CD1c-positive myeloid dendritic cell (primary cell): Measurements from ENCODE around the gene ZNF839.
A peak's percentile ranks its signal among the peaks of the same experiment; 100 is the strongest.
"Not testable (repeated sequence)": the region's sequence is repeated elsewhere in the genome, so short reads cannot be mapped to it uniquely, and the experiment has no call there.

Experiments used
- DNase-seq: peaks from one replicate; pipeline ENCODE4 v3.0.0-alpha.2; 2016; ENCODE audit errors: extremely low spot score

The ZNF839 gene

DNA sequence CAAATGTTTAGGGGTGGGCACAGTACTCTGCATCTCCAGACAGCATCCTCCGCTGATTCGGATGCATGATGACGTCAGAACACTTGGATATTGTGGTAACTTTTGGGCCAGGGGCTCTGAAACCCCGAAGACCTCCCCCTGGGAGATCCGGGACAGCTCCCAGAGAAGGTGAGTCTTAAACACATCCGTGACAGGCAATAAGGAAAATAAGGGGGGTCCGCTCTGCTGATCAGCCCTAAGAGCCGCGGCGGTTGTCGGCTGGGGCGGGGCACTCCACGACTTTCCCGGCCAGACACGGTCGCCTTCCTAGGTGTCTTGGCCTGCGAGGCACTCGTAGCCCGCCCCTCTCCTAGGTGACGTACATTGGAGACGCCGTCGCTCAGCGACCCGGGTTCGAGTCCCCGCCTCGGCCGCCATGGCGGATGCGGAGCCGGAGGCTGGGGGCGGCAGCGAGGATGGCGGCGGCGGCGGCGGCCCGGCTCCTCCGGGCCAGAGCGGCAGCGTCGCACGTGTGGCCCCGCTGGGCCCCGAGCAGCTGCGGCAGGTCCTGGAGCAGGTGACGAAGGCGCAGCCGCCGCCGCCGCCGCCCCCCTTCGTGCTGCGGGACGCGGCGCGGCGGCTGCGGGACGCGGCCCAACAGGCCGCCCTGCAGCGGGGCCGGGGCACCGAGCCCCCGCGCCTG lies at the start of gene ZNF839:
Gene ZNF839 (plus strand): TSS at position 396 of the 682 bp plus-strand sequence. CDS start 20 bp downstream, at position 416.
- peak; percentile 95 for DNase-seq

DNA sequence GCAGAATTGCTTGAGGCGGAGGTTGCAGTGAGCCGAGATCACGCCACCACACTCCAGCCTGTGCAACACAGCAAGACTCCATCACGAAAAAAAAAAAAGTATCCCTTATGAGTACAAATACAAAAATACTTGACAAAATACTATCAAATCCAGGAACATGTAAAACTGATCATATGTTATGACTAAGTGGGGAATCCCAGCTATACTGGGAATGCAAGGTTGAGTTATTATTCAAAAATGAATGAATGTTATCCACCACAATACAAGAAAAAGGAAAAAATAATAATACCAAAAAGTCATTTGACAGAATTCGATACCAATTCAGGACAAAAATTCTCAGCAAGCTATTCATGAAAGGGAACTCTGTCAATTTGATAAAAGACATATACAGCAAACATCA lies 47.2 kb upstream of the ZNF839 start:
- no peak for DNase-seq

DNA sequence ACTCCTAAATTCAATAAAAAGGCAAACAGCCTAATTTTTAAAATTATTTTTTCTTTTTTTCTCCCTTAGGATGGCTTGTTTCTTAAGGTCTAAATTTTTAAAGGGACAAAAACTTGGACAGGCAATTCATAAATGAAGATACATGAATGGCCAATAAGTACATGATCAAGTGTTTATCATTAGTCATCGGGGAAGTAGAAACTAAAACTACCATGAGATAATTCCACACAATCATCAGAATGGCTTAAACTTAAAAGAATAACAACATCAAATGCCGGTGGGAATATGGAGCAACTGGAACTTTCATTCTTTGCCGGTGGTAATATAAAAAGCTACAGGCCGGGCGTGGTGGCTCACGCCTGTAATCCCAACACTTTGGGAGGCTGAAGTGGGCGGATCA lies 43.7 kb upstream of the ZNF839 start:
- DNase-seq: no peak

DNA sequence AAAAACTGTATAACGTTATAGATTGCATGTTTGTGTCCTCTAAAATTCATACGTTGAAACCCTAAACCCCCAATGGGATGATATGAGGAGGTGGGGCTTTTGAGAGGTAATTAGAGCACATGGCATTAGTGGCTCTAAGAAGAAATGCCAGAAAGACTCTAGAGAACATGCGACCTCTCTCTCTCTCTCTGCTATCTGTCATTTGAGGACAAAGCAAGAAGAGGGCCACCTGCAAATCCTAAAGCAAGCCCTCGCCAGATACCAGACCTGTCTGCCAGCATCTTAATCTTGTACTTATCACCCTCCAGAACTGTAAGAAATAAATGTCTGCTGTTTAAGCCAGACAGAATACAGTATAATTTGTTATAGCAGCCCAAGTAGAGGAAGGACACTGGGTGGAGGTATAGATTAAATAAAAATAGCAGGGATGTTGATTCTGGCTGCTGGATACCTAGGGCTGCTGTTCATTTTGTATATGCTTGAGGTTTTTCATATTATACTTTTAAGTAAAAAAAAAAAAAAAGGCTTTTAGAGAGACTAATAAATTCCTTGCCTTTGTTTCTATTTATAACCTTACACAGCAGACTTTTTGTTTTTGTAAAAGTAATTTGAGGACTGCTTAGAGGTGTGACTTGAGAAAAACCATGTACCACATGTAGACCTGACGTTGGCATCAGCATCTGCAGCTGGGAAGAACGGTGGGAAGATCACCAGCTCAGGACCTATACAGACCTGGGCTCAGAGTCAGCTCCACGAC lies 41.5 kb upstream of the ZNF839 start:
- no peak for DNase-seq

DNA sequence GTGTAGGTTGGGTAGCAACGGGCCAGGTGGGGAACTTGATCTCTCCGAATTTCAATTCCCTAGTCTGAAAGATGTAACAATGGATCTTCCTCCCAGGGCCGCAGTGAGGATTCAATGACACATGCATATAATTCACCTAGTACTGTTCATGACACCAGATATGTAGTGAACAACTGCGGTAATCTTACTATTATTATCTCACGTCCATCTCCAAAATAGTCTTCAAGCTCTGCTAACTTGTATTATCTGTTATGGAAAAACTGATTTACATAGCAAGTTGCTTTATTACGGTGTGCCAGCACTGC lies 41.0 kb upstream of the ZNF839 start:
- DNase-seq: no peak

DNA sequence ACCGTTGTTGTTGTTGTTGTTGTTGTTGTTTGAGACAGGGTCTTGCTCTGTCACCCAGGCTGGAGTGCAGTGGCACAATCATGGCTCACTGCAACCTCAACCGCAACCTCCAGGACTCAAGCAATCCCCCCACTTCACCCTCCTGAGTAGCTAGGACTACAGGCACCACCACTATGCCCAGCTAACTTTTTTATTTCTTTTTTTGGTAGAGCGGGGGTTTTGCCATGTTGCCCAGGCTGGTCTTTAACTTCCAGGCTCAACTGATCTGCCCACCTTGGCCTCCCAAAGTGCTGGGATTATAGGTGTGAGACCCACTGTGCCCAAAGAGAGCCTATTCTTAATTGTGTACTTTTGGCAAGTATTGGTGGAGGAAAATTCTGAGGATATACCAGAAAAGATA lies 40.3 kb upstream of the ZNF839 start:
- no peak for DNase-seq

DNA sequence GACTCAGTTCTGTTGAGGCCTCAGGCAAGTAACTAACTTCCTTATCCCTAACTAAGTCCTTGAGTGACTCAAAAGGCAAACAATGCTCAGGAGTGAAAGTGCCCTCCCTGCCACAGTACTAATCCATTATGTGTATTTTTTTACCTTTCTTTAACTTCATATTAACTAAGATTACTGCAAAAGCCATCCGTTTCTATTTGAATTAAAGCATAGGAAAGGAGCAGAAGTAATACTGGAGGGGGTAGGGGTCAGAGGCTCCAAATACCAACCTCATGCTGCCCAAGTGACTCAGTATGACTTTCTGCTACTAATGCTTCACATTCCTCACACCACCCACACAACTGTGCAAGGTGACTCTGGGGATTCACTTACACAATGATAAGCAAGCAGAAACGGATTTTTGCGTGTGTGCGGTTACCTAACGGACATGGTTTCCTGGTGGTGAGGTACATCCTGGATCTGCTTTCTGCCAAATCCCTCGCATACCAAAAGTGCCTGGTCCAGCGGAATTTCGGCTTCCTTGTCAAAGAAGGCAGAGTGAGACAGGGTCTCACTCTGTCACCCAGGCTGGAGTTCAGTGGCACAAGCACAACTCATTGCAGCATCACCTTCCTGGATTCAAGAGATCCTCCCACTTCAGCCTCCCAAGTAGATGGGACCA lies 39.7 kb upstream of the ZNF839 start:
- DNase-seq: no peak

DNA sequence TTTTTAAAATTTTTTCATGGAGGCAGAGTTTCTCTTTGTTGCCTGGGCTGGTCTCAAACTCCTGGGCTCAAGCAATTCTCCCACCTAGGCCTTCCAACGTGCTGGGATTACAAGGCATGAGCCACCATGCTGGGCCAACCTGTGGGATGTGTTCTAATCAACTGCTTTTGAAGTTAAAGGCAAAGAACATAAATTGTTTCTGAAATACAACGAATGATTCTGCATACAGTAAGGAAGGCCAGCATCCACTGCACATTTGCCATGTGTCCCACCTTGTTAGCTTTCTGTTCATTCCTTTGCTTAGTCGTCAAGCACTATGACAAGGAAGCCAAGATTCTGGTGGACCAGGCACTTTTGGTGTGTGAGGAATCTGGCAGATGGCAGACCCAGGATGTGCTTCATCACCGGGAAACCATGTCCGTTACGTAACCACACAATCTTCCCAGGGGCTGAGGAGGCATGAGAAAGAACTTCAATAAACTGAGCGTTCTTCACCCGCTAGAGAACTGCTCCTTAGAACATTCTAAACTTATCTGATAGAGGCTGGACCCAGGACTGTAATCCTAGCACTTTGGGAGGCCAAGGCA lies 39.1 kb upstream of the ZNF839 start:
- no peak for DNase-seq

DNA sequence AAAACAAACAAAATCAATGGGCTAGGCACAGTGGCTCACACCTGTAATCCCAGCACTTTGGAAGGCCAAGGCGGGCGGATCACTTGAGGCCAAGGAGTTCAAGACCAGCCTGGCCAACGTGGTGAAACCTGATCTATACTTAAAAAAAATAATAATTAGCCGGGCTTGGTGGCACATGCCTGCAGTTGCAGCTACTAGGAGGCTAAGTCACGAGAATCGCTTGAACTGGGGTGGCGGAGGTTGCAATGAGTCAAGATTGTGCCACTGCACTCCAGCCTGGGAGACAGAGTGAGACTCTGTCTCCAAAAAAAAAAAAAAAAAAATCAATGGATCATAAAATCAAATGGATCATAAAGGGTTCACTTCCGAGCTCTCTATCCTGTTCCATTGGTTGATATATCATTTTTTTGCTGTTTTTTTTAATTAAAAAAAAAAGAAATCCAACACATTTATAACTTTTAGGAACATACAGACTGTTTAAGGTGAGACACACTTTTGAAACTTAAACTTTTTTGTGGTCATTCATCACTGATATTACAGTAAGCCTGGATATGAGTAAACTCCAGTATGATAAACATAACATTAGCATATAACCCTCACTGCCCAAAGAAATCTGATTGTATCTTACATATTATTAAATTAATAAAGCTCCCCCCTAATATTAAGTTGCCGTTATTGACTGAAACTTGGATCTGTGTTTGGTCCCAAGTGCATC lies 36.6 kb upstream of the ZNF839 start:
- no peak for DNase-seq

DNA sequence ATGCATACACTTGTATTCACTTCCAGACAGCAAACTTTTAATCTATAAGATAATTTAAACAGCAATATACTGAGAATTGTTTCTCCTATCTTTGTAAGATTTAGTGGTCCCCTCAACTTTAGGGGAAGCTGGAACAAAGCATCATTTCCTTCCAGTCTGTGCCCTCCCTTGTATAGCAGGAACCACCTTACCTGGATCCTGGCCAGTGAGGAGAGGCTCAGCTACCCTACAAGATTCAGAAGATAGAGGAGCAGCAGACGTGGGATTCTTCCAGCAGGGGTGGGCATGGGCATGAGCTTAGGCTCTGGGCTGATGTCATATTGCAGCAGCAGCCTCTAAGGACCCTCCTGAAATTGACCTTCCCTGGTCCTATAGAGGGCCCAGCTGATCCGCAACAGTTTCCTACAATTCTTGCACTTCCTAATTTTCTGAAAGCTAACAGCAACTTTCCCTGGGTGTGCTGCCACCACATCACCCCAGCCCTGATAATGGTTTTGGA lies 35.9 kb upstream of the ZNF839 start:
- DNase-seq: no peak

DNA sequence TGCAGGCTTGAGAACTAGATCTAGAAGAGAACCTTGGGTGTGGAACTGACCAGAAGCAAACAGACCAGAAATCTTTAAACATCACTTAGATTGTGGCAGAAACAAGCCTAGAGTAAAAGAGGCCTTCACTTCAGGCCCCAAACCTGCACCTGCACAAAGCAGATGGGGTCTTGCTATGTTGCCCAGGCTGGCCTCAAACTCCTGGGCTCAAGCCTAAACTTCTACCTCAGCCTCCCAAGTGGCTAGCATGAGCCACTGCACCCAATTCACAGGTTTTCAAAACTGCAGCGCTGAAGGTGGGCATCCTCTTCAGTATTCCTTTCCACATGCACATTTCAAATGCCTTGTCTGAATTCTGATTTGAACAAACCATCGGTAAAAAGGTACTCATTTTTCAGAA lies 34.4 kb upstream of the ZNF839 start:
- DNase-seq: no peak

DNA sequence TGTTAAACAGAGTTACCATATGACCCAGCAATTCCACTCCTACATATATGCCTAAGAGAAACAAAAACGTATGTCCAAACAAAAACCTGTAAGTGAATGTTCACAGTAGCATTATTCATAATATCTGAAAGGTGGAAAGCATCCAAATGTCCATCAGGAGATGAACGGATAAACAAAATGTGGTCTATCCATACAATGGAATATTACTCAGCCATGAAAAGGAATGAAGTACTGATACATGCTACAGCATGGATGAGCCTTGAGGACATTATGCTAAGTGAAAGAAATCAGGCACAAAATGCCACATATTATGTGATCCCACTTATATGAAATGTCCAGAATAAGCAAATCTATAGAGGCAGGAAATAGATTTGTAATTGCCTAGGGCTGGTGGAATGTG lies 31.4 kb upstream of the ZNF839 start:
- no peak for DNase-seq

DNA sequence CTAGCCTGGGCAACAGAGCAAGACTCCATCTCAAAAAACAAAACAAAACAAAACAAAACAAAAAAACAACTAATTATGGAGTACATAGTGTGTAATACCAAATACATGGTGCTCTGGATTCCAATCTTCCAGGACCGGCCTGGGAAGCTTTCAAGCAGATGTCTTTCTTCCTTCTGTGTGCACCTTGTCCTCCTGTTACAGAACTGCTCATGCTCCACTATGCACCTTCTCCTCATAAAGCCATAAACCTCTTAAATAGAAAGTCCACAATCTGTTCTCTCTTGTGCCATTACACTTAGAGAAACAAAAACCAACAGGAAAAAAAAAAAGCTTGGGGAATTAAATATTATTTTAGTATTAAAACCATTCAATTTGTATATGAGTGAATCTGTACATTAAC lies 27.1 kb upstream of the ZNF839 start:
- DNase-seq: no peak

DNA sequence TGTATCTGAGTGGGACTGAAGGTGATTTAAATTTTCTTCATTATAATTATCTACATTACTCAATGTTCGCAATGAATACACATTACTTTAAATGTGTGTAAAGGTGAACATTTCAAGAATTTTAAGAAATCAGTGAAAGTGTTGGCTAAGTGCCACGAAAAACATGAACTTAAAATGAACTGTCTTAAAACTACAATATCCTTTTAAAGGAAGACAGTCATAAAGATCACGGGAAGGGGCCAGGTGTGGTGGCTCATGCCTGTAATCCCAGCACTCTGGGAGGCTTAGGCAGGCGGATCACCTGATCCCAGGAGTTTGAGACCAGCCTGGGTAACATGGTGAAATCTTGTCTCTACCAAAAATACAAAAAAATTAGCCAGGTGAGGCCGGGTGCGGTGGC lies 25.8 kb upstream of the ZNF839 start:
- DNase-seq: no peak

DNA sequence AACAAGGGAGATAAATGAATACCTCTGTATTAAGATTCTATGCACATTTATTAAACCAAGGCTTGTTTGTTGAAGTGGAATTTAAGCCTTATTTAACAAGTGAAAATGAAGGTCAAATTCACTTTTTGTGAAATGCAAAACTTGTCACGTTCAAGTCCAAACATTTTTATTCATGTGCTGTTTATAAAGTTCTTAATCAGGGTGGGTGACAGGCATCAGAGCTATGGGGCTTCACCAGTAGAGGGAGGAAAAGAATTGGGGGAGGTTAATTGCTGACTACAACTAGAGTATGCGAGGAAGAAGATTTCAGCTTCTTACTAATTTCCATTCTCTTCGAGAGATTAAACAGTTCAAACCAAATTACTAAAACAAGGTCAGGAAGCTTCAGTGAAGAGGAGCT lies 24.3 kb upstream of the ZNF839 start:
- no peak for DNase-seq

DNA sequence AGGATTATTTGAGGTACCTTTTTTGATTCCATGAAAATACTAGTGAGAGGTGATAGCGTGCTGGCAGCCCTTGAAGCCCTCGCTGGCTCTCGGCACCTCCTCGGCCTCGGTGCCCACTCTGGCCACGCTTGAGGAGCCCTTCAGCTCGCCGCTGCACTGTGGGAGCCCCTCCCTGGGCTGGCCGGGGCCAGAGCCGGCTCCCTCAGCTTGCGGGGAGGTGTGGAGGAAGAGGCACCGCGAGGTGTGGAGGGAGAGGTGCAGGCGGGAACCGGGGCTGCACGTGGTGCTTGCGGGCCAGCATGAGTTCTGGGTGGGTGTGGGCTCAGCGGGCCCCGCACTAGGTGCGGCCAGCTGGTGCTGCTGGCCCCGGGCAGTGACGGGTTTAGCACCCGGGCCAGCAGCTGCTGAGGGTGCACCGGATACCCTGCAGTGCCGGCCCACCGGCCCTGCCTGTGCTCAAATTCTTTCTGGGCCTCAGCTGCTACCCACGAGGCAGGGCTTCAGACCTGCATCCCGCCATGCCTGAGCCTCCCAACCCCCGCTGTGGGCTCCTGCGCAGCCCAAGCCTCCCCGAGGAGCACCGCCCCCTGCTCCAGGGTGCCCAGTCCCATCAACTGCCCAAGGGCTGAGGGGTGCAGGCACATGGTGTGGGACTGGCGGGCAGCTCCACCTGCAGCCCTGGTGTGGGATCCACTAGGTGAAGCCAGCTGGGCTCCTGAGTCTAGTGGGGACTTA lies 21.9 kb upstream of the ZNF839 start:
- DNase-seq: no peak

DNA sequence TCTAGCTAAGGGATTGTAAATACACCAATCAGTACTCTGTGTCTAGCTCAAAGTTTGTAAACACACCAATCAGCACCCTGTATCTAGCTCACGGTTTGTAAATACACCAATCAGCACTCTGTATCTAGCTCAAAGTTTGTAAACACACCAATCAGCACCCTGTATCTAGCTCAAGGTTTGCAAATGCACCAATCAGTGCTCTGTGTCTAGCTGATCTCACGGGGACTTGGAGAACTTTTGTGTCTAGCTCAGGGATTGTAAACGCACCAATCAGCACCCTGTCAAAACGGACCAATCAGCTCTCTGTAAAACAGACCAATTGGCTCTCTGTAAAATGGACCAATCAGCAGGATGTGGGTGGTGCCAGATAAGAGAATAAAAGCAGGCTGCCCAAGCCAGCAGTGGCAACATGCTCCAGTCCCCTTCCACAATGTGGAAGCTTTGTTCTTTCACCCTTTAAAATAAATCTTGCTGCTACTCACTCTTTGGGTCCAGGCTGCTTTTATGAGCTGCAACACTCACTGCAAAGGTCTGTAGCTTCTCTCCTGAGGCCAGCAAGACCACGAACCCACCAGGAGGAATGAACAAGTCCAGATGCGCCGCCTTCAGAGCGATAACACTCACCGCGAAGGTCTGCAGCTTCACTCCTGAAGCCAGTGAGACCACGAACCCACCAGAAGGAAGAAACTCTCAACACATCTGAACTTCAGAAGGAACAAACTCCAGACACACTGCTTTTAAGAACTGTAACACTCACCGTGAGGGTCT lies 21.1 kb upstream of the ZNF839 start:
- DNase-seq: not testable (repeated sequence)

DNA sequence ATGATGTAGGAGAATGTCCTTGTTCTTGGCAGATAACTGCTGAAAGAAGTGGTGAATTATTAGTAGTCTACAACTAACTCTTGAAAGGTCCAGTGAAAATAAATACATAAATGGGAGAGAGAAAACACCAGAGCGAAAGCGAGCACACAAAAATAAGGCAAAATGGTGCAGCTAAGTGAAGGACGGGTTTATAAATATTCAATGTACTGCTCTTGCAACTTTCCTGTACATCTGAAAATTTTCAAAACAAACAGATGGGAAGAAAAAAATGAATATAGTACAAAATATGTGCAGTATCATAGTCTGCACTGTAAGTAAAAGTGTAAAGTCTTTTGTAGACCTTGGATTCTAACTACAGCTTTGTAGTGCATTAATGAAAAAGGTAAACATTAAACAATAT lies 15.9 kb upstream of the ZNF839 start:
- no peak for DNase-seq

DNA sequence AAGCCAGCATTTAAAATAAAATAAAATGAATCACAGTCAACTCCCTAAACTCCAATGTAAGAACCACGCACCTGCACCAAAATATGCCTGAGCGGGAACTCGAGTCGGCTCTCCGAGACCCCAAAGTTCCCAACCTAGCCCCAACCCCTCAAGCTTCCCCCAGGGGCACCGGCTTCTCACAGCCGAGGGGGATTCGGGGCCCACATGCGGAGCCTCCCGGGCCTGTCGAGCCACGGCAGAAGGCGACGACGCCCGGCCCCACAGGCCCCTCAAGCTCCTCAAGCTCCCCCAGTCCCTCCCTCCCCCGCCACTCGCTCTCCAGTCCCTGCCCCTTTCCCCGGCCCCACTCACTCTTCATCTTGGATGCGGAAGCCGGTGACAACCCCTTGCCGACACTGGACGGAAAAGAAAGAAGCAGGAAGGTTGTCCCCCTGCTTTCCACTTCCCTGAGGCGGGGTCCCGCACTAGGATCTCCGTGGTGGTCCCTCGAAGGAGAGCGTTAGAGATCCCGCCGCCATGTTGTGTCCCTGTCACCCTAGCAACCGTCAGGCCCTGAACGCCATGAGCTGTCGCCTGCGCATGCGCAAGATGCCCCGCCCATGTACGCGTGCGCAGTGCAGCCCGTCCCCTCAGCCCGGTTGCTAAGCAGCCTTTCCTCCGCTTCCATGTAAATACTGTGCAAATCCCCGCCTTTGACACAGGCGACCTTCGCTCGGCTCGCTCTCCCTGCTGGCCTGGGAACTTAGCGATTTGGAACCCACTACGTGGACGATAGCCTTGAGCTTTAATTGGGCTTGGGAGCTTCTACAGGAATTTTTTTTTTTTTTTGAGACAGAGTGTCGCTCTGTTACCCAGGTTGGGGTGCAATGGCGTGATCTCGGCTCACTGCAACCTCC lies 14.7 kb upstream of the ZNF839 start, which contains the start of gene MOK:
Gene MOK (minus strand): TSS at position 554 of the 896 bp plus-strand sequence. CDS start 196 bp downstream, at position 358.
- peak; percentile 99 for DNase-seq
